HCT116 (cell line): Measurements from ENCODE around the gene SSH2. TPM values are rescaled to one million over a fixed set of nuclear protein-coding genes. Genes with fewer than 3 reads are reported as not detected.

ENCODE experiments used
- ATAC-seq: fragments of 200-7000 bp; cut with Tn5 transposase; 2 replicates; pipeline ENCODE4 v1.9.1; 2020; ENCODE audit warnings: mild to moderate bottlenecking, moderate library complexity
- BruUV-seq: library from RNA; stranded (reverse); fragments of 400-500 nt; replicated peaks from 2 replicates; lab custom pipeline; 2021; lab: Mats Ljungman, UMichigan
- CTCF ChIA-PET: fragments of 300-600 bp; sonication (Branson Sonifier 250); formaldehyde crosslinking; loops from one replicate; lab custom pipeline; 2021; ENCODE audit warnings: antibody characterized with exemption; lab: Charles Lee
- POLR2A ChIA-PET: fragments of 300-600, 350-600 bp; sonication (Branson Sonifier 250); formaldehyde crosslinking; loops from one replicate; lab custom pipeline; 2021; ENCODE audit warnings: antibody characterized with exemption; lab: Charles Lee
- RAD21 ChIA-PET, 2 experiments: fragments of 300-600 bp; sonication (Branson Sonifier 250); formaldehyde crosslinking; loops; one replicate each; lab custom pipeline; 2023; ENCODE audit warnings: low total read pairs in 2 of 2; ENCODE audit not compliant: uncharacterized antibody in 2 of 2, unreplicated experiment in 2 of 2, low non-redundant PET in 1 of 2; lab: Charles Lee
- DNase-seq: peaks from one replicate; pipeline ENCODE4 v3.0.0-alpha.2; 2010; ENCODE audit warnings: low read depth, low spot score
- H2AFZ ChIP-seq: fragments of 200-600 bp; shearing (Covaris generic), sonication (generic); 2 replicates; pipeline ENCODE4 v1.6.1; 2017; ENCODE audit warnings: low read depth, mixed run types, mixed read lengths, antibody characterized with exemption, low read length; ENCODE audit not compliant: poor library complexity, severe bottlenecking
- H3K27ac ChIP-seq: 2 replicates; pipeline ENCODE4 v1.5.1; 2012; ENCODE audit warnings: low read depth, low read length
- H3K27me3 ChIP-seq: fragments of 200-600 bp; sonication (generic); 2 replicates; pipeline ENCODE4 v1.6.1; 2016; ENCODE audit warnings: mixed run types, low read length, mixed read lengths; ENCODE audit not compliant: insufficient read depth
- H3K36me3 ChIP-seq, 2 experiments: fragments of 200-500 bp in 1 of 2; fragments of 200-600 bp in 1 of 2; sonication (Bioruptor generic) in 1 of 2; sonication (generic) in 1 of 2; 2 replicates each; pipeline versions ENCODE4 v1.5.1 to v1.6.1; 2014 to 2016; ENCODE audit warnings: low read length in 2 of 2, inconsistent platforms in 1 of 2, mixed read lengths in 1 of 2, mixed run types in 1 of 2; ENCODE audit not compliant: insufficient read depth in 2 of 2, control insufficient read depth in 1 of 2
- H3K4me1 ChIP-seq, 2 experiments: fragments of 200-600 bp in 1 of 2; sonication (generic) in 1 of 2; 2 replicates each; pipeline versions ENCODE4 v1.5.1 to v1.6.1; 2012 to 2017; ENCODE audit warnings: low read length in 2 of 2, inconsistent platforms in 1 of 2, mild to moderate bottlenecking in 1 of 2, mixed read lengths in 1 of 2, mixed run types in 1 of 2, moderate library complexity in 1 of 2; ENCODE audit not compliant: insufficient read depth in 2 of 2, control insufficient read depth in 1 of 2
- H3K4me2 ChIP-seq: fragments of 200-600 bp; sonication (generic); 2 replicates; pipeline ENCODE4 v1.6.1; 2017; ENCODE audit warnings: mixed run types, low read length, mixed read lengths
- H3K4me3 ChIP-seq, 2 experiments: fragments of 200-600 bp in 1 of 2; sonication (generic) in 1 of 2; replicated peaks in 1 of 2; 2 replicates each; pipeline ENCODE4 v1.5.1; 2011 to 2016; ENCODE audit warnings: low read length in 2 of 2, control low read depth in 1 of 2, low read depth in 1 of 2, mild to moderate bottlenecking in 1 of 2, mixed read lengths in 1 of 2, mixed run types in 1 of 2
- H3K79me2 ChIP-seq: fragments of 200-600 bp; sonication (generic); 2 replicates; pipeline ENCODE4 v1.6.1; 2017; ENCODE audit warnings: mild to moderate bottlenecking, mixed run types, low read length, moderate library complexity, mixed read lengths; ENCODE audit not compliant: insufficient read depth
- H3K9ac ChIP-seq: fragments of 200-600 bp; sonication (generic); 2 replicates; pipeline ENCODE4 v1.6.1; 2016; ENCODE audit warnings: low read length, mixed read lengths
- H3K9me2 ChIP-seq: fragments of 200-600 bp; sonication (generic), shearing (Covaris generic); 2 replicates; pipeline ENCODE4 v1.6.1; 2017; ENCODE audit warnings: mixed run types, mild to moderate bottlenecking, moderate library complexity; ENCODE audit not compliant: insufficient read depth
- H3K9me3 ChIP-seq, 2 experiments: fragments of 200-500 bp in 1 of 2; fragments of 200-600 bp in 1 of 2; sonication (Bioruptor generic) in 1 of 2; sonication (generic) in 1 of 2; 2 replicates each; pipeline ENCODE4 v1.6.1; 2014 to 2017; ENCODE audit warnings: low read length in 2 of 2, mixed read lengths in 2 of 2, inconsistent platforms in 1 of 2, low read depth in 1 of 2, mild to moderate bottlenecking in 1 of 2, mixed run types in 1 of 2, moderate library complexity in 1 of 2; ENCODE audit not compliant: control insufficient read depth in 1 of 2, insufficient read depth in 1 of 2
- H4K20me1 ChIP-seq: fragments of 200-600 bp; sonication (generic), shearing (Covaris generic); 2 replicates; pipeline ENCODE4 v1.6.1; 2017; ENCODE audit warnings: mixed run types, mild to moderate bottlenecking, moderate library complexity; ENCODE audit not compliant: insufficient read depth
- CBX3 ChIP-seq: IDR thresholded peaks from 2 replicates; pipeline ENCODE4 v1.6.1; 2012; ENCODE audit warnings: low read depth
- CEBPB ChIP-seq: IDR thresholded peaks from 2 replicates; pipeline ENCODE4 v1.6.1; 2012; ENCODE audit warnings: low read depth
- EGR1 ChIP-seq: IDR thresholded peaks from 2 replicates; pipeline ENCODE4 v1.6.1; 2012; ENCODE audit warnings: low read depth
- EZH2 ChIP-seq: fragments of 200-600 bp; sonication (generic); IDR thresholded peaks from 2 replicates; pipeline ENCODE4 v1.6.1; 2017; ENCODE audit warnings: antibody characterized with exemption, mixed run types
- EZH2phosphoT487 ChIP-seq: fragments of 200-600 bp; IDR thresholded peaks from 2 replicates; pipeline ENCODE4 v1.6.1; 2018; ENCODE audit warnings: antibody characterized with exemption, borderline replicate concordance
- FOSL1 ChIP-seq: IDR thresholded peaks from 2 replicates; pipeline ENCODE4 v1.6.1; 2012; ENCODE audit warnings: low read depth
- JUND ChIP-seq: IDR thresholded peaks from 2 replicates; pipeline ENCODE4 v1.6.1; 2012
- RAD21 ChIP-seq: IDR thresholded peaks from 2 replicates; pipeline ENCODE4 v1.6.1; 2012; ENCODE audit warnings: low read depth, mild to moderate bottlenecking
- SIN3A ChIP-seq: IDR thresholded peaks from 2 replicates; pipeline ENCODE4 v1.6.1; 2012; ENCODE audit warnings: low read depth
- SP1 ChIP-seq: IDR thresholded peaks from 2 replicates; pipeline ENCODE4 v1.6.1; 2012; ENCODE audit warnings: low read depth
- TCF7L2 ChIP-seq: IDR thresholded peaks from 2 replicates; pipeline ENCODE4 v1.7.0; 2011; ENCODE audit warnings: borderline replicate concordance, inconsistent platforms; ENCODE audit not compliant: insufficient read depth, insufficient read length; ENCODE audit errors: extremely low read depth
- YY1 ChIP-seq: IDR thresholded peaks from 2 replicates; pipeline ENCODE4 v1.6.1; 2011; ENCODE audit warnings: low read length, low read depth, moderate library complexity, mild to moderate bottlenecking; ENCODE audit not compliant: insufficient replicate concordance; ENCODE audit errors: extremely low read depth
- ZFX ChIP-seq: fragments of 450-650 bp; IDR thresholded peaks from 2 replicates; pipeline ENCODE4 v1.6.1; 2017
- ZNF274 ChIP-seq: fragments of 200-500 bp; sonication (Bioruptor generic); IDR thresholded peaks from 2 replicates; pipeline ENCODE4 v1.6.1; 2014; ENCODE audit warnings: mild to moderate bottlenecking, low read depth, low read length, inconsistent platforms
- intact Hi-C: fragments of 100-400 bp; cut with micrococcal nuclease; formaldehyde crosslinking; loops from 2 replicates; pipeline ENCODE4 v1.10.0; 2022
- total RNA-seq: library from RNA; stranded (reverse); gene quantifications from one replicate; pipeline ENCODE4 v1.2.1, GENCODE V29; 2021; ENCODE audit not compliant: unreplicated experiment
- TF ChIP-seq, protein P1 (sequence below): IDR thresholded peaks from 2 replicates; pipeline ENCODE4 v1.6.1; 2012
- TF ChIP-seq, protein P2 (sequence below): IDR thresholded peaks from 2 replicates; pipeline ENCODE4 v1.6.1; 2012
- TF ChIP-seq, protein P3 (sequence below), 3 experiments: fragments of 200-600 bp in 1 of 3; sonication (generic) in 1 of 3; IDR thresholded peaks in 2 of 3; conservative IDR thresholded peaks in 1 of 3; 2 replicates each; pipeline ENCODE4 v1.5.1; 2012 to 2017; ENCODE audit warnings: low read depth in 2 of 3, low read length in 2 of 3, antibody characterized with exemption in 1 of 3, borderline replicate concordance in 1 of 3, control low read depth in 1 of 3, mild to moderate bottlenecking in 1 of 3, mixed read lengths in 1 of 3, mixed run types in 1 of 3, moderate library complexity in 1 of 3; ENCODE audit not compliant: insufficient read depth in 1 of 3
- TF ChIP-seq, protein P4 (sequence below): IDR thresholded peaks from 2 replicates; pipeline ENCODE4 v1.6.1; 2011; ENCODE audit warnings: mild to moderate bottlenecking, low read length, moderate library complexity; ENCODE audit not compliant: insufficient replicate concordance; ENCODE audit errors: extremely low read depth
- TF ChIP-seq, protein P5 (sequence below): IDR thresholded peaks from 2 replicates; pipeline ENCODE4 v1.6.1; 2012; ENCODE audit warnings: low read depth

The SSH2 gene
- total RNA-seq, 1 experiment from 2014 or later, result 17.0 TPM

DNA sequence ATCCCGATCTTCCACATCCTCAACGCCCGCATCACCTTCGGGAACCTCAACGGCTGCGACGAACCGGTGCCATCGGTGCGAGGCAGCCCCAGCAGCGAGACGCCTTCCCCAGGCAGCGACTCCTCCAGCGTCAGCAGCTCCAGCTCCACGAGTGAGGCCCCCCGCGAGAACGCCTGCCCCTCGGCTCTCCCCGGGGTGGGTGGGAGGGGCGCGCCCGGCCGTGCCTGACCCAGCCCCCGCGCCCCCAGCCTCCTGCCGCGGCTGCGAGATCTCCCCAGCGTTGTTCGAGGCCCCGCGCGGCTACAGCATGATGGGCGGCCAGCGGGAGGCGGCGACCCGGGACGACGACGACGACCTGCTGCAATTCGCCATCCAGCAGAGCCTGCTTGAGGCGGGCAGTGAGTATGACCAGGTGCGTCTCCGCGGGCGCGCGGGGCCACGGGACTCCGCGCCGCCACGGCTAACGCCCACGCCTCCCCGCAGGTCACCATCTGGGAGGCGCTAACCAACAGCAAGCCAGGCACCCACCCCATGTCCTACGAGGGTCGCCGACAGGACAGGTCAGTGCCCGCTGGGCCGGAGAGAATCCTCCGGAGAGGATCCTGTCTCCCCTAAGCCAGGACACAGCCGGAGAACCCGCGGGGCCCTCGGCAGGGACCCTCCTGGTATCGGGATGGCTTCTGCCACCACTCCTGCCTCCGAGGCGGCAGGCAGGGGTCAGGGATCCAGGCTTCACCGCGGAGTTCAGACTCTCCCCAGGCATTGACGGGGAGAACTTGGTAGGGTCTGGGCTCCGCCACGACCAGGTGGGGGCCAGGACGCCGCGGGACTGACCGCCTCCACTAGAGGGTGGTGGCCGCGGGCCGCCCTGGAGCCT, 317.4 kb downstream of the SSH2 start:
- CTCF ChIA-PET, result no interaction called here
- Histone ChIP-seq H3K36me3 (no peaks in the 10 kb centered on the region), H3K4me2 (no peak overlapping the region), H3K9me2 (no peaks in the 10 kb centered on the region), H4K20me1 (no peaks in the 10 kb centered on the region)
- intact Hi-C loops, result no loop called here
- DNase-seq (no peak), ATAC-seq (no peak)
- TF ChIP-seq JUND (no peak), ZFX (no peak), EGR1 (no peak), EZH2phosphoT487 (no peak), SP1 (no peak), CEBPB (no peak), EZH2 (no peak), ZNF274 (no peak), YY1 (no peak), TCF7L2 (no peak), RAD21 (no peak), FOSL1 (no peak), SIN3A (no peak), CBX3 (no peak)
- TF ChIP-seq, protein P1, sequence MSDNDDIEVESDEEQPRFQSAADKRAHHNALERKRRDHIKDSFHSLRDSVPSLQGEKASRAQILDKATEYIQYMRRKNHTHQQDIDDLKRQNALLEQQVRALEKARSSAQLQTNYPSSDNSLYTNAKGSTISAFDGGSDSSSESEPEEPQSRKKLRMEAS, result no peak
- TF ChIP-seq, protein P2, sequence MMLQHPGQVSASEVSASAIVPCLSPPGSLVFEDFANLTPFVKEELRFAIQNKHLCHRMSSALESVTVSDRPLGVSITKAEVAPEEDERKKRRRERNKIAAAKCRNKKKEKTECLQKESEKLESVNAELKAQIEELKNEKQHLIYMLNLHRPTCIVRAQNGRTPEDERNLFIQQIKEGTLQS, result no peak
- TF ChIP-seq, protein P3, sequence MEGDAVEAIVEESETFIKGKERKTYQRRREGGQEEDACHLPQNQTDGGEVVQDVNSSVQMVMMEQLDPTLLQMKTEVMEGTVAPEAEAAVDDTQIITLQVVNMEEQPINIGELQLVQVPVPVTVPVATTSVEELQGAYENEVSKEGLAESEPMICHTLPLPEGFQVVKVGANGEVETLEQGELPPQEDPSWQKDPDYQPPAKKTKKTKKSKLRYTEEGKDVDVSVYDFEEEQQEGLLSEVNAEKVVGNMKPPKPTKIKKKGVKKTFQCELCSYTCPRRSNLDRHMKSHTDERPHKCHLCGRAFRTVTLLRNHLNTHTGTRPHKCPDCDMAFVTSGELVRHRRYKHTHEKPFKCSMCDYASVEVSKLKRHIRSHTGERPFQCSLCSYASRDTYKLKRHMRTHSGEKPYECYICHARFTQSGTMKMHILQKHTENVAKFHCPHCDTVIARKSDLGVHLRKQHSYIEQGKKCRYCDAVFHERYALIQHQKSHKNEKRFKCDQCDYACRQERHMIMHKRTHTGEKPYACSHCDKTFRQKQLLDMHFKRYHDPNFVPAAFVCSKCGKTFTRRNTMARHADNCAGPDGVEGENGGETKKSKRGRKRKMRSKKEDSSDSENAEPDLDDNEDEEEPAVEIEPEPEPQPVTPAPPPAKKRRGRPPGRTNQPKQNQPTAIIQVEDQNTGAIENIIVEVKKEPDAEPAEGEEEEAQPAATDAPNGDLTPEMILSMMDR (IDR thresholded peaks at IDR 0.05 in 2 of 3, conservative IDR thresholded peaks at IDR 0.05 in 1 of 3; ENCODE audit: borderline replicate concordance in 1 of 3, insufficient read depth in 1 of 3, low read depth in 2 of 3, low read length in 2 of 3), result no peak
- TF ChIP-seq, protein P4, sequence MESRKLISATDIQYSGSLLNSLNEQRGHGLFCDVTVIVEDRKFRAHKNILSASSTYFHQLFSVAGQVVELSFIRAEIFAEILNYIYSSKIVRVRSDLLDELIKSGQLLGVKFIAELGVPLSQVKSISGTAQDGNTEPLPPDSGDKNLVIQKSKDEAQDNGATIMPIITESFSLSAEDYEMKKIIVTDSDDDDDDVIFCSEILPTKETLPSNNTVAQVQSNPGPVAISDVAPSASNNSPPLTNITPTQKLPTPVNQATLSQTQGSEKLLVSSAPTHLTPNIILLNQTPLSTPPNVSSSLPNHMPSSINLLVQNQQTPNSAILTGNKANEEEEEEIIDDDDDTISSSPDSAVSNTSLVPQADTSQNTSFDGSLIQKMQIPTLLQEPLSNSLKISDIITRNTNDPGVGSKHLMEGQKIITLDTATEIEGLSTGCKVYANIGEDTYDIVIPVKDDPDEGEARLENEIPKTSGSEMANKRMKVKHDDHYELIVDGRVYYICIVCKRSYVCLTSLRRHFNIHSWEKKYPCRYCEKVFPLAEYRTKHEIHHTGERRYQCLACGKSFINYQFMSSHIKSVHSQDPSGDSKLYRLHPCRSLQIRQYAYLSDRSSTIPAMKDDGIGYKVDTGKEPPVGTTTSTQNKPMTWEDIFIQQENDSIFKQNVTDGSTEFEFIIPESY, result no peak
- TF ChIP-seq, protein P5, sequence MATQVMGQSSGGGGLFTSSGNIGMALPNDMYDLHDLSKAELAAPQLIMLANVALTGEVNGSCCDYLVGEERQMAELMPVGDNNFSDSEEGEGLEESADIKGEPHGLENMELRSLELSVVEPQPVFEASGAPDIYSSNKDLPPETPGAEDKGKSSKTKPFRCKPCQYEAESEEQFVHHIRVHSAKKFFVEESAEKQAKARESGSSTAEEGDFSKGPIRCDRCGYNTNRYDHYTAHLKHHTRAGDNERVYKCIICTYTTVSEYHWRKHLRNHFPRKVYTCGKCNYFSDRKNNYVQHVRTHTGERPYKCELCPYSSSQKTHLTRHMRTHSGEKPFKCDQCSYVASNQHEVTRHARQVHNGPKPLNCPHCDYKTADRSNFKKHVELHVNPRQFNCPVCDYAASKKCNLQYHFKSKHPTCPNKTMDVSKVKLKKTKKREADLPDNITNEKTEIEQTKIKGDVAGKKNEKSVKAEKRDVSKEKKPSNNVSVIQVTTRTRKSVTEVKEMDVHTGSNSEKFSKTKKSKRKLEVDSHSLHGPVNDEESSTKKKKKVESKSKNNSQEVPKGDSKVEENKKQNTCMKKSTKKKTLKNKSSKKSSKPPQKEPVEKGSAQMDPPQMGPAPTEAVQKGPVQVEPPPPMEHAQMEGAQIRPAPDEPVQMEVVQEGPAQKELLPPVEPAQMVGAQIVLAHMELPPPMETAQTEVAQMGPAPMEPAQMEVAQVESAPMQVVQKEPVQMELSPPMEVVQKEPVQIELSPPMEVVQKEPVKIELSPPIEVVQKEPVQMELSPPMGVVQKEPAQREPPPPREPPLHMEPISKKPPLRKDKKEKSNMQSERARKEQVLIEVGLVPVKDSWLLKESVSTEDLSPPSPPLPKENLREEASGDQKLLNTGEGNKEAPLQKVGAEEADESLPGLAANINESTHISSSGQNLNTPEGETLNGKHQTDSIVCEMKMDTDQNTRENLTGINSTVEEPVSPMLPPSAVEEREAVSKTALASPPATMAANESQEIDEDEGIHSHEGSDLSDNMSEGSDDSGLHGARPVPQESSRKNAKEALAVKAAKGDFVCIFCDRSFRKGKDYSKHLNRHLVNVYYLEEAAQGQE, result no peak
- TF ChIP-seq, all 23 proteins: peak for 0
- no TSS peak for BruUV-seq
- Histone ChIP-seq H3K9ac (no peak overlapping the region), H3K4me3 (no peak overlapping the region), H3K4me1 (peaks cover 5 to 20% of the 10 kb centered on the region in 2 experiments), H3K27ac (no peak overlapping the region), H3K27me3 (no peaks in the 10 kb centered on the region), H2AFZ (no peak overlapping the region), H3K79me2 (no peaks in the 10 kb centered on the region; the same call in 1 of the 2 replicates), H3K9me3 (no peaks in the 10 kb centered on the region)
- POLR2A ChIA-PET, result no interaction called here
- RAD21 ChIA-PET, result no interaction called here
